ENCODE measurements around the gene TCL1B.

DNA sequence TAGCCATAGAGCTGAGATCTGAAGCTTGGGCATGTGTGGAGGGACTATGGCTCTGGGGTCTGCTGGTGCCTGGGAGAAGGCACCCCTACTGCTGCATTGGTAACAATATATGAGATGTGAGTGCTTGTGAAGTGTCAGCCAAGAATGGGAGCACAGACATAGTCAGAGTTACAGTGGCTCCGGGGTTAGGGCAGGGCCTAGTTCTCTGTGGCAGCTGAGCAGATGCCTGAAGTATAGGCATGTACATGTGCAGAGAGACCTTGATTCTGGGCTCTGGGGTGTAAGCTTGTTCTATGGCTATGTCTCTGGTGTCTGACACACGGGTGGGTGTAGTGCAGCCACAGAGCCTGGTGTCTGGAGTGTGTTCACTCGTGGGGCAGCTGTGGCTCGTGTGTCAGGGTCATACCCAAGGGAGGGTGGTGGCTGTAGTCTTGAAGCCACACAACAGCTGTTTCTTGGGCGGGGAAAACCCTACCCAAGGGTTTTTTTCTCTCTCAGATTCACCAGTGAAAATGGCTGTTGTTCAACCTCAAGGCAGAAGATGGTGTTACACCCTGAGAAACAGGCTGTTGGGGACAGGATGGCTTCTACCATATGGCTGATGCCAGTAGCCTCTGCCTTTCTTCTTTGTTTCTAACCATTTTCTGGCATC lies 39.6 kb downstream of the TCL1B start:
- TF ChIP-seq NFRKB (IDR thresholded peaks at IDR 0.05) (no peak), HDGF (IDR thresholded peaks at IDR 0.05; ENCODE audit: borderline replicate concordance) (no peak), ARNT (IDR thresholded peaks at IDR 0.05) (no peak), BHLHE40 (IDR thresholded peaks at IDR 0.05; ENCODE audit: borderline replicate concordance) (no peak), SP1 (IDR thresholded peaks at IDR 0.05) (no peak), FOXK2 (IDR thresholded peaks at IDR 0.05) (no peak)
- TF ChIP-seq, protein P1, sequence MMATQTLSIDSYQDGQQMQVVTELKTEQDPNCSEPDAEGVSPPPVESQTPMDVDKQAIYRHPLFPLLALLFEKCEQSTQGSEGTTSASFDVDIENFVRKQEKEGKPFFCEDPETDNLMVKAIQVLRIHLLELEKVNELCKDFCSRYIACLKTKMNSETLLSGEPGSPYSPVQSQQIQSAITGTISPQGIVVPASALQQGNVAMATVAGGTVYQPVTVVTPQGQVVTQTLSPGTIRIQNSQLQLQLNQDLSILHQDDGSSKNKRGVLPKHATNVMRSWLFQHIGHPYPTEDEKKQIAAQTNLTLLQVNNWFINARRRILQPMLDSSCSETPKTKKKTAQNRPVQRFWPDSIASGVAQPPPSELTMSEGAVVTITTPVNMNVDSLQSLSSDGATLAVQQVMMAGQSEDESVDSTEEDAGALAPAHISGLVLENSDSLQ (IDR thresholded peaks at IDR 0.05): no peak
